ENCODE results near the gene TPSAB1.
"Not testable (repeated sequence)": the region's sequence is repeated elsewhere in the genome, so short reads cannot be mapped to it uniquely, and the experiment has no call there.

TPSAB1 gene

GRCh38 chr16:1255276-1256122 is 15.0 kb downstream of the TPSAB1 start, which contains the start of gene TPSD1:
Gene TPSD1, plus strand, starts transcription at chr16:1256069. Its CDS starts 212 bp downstream, at chr16:1256281.
- H3K4me1 ChIP-seq (ENCODE audit: control insufficient read depth, insufficient read depth, low read length, unreplicated experiment); H3K4me3 ChIP-seq (ENCODE audit: low read depth, low read length); H3K79me2 ChIP-seq (ENCODE audit: control insufficient read depth, insufficient read depth, low read length, unreplicated experiment); H3K27ac ChIP-seq (ENCODE audit: low read depth, low read length); H3K36me3 ChIP-seq (ENCODE audit: insufficient read depth, low read length); H2AFZ ChIP-seq (ENCODE audit: low read length, unreplicated experiment): not testable (repeated sequence)
- H3K27me3 ChIP-seq (ENCODE audit: insufficient read depth, low read length), result peaks cover 18% of the 10 kb centered on the region

GRCh38 chr16:1256296-1256873 is 15.9 kb downstream of the TPSAB1 start:
- H3K4me3 ChIP-seq (ENCODE audit: low read depth, low read length); H3K36me3 ChIP-seq (ENCODE audit: insufficient read depth, low read length); H3K79me2 ChIP-seq (ENCODE audit: control insufficient read depth, insufficient read depth, low read length, unreplicated experiment); H3K4me1 ChIP-seq (ENCODE audit: control insufficient read depth, insufficient read depth, low read length, unreplicated experiment); H3K27ac ChIP-seq (ENCODE audit: low read depth, low read length); H2AFZ ChIP-seq (ENCODE audit: low read length, unreplicated experiment): not testable (repeated sequence)
- H3K27me3 ChIP-seq (ENCODE audit: insufficient read depth, low read length), result peaks cover 27% of the 10 kb centered on the region

- H3K36me3 ChIP-seq (ENCODE audit: insufficient read depth, low read length), result no peaks in the 10 kb centered on the region
- no peak overlapping the region for H2AFZ ChIP-seq (ENCODE audit: low read length, unreplicated experiment)
- H3K27ac ChIP-seq (ENCODE audit: low read depth, low read length), result no peak overlapping the region
- H3K4me3 ChIP-seq (ENCODE audit: low read depth, low read length), result no peak overlapping the region
- peaks cover 32% of the 10 kb centered on the region for H3K27me3 ChIP-seq (ENCODE audit: insufficient read depth, low read length)
- no peaks in the 10 kb centered on the region for H3K4me1 ChIP-seq (ENCODE audit: control insufficient read depth, insufficient read depth, low read length, unreplicated experiment)
- no peaks in the 10 kb centered on the region for H3K79me2 ChIP-seq (ENCODE audit: control insufficient read depth, insufficient read depth, low read length, unreplicated experiment)
Measured at GRCh38 chr16:1256874-1257322, 16.4 kb downstream of the TPSAB1 start.

GRCh38 chr16:1257561-1258224 is 17.2 kb downstream of the TPSAB1 start:
- Histone ChIP-seq H3K27ac (ENCODE audit: low read depth, low read length) (no peak overlapping the region), H3K27me3 (ENCODE audit: insufficient read depth, low read length) (peaks cover 40% of the 10 kb centered on the region), H2AFZ (ENCODE audit: low read length, unreplicated experiment) (no peak overlapping the region), H3K36me3 (ENCODE audit: insufficient read depth, low read length) (no peaks in the 10 kb centered on the region), H3K4me1 (ENCODE audit: control insufficient read depth, insufficient read depth, low read length, unreplicated experiment) (no peaks in the 10 kb centered on the region), H3K79me2 (ENCODE audit: control insufficient read depth, insufficient read depth, low read length, unreplicated experiment) (no peaks in the 10 kb centered on the region), H3K4me3 (ENCODE audit: low read depth, low read length) (no peak overlapping the region)

- Histone ChIP-seq H2AFZ (ENCODE audit: low read length, unreplicated experiment) (no peak overlapping the region), H3K79me2 (ENCODE audit: control insufficient read depth, insufficient read depth, low read length, unreplicated experiment) (no peaks in the 10 kb centered on the region), H3K27me3 (ENCODE audit: insufficient read depth, low read length) (peaks cover 45% of the 10 kb centered on the region), H3K27ac (ENCODE audit: low read depth, low read length) (no peak overlapping the region), H3K4me1 (ENCODE audit: control insufficient read depth, insufficient read depth, low read length, unreplicated experiment) (no peaks in the 10 kb centered on the region), H3K4me3 (ENCODE audit: low read depth, low read length) (no peak overlapping the region), H3K36me3 (ENCODE audit: insufficient read depth, low read length) (no peaks in the 10 kb centered on the region)
Measured at GRCh38 chr16:1258225-1258600, 17.7 kb downstream of the TPSAB1 start.

DNA sequence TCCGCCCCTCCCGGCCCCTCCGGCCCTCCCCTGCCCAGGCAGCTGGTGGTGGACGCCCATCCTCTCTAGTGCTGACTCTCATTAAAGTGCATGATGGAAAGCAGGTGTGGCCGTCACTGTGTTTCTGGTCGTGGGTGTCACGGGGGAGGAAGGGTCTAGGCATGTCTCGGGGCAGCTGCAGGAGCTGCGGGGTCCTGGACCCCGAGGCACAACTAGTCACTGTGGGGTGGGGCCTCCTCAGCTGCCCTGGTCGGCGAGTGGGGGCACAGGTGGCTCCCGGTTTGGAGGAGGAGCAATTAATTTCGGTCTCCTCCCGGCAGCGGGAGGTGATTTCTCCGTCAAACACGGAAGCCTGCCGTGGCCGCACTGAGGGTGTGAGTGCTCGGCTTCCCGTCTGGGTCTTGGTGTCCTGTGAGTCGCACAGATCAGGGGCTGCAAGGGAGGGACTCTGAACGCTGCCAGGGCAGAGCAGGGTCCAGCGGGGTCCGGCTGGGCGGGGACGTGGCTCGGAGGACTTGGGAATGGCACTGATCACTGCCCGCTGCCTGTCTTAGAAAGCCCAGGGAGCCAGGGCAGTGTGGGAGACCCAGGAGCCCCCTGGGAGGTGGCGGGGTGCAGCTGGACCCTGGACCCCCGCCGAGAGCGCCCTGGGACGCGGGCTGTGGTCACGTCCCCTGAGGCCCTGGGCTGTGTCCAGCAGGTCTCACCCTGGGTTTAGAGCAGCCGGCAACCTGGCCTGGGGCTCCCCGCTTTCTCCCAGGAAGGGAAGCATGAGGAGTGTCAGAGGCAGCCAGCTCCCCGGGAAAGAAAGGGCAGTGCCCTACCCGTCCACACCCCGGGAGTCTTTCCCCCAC is 18.6 kb downstream of the TPSAB1 start:
- Histone ChIP-seq H3K27ac (ENCODE audit: low read depth, low read length) (no peak overlapping the region), H3K36me3 (ENCODE audit: insufficient read depth, low read length) (no peaks in the 10 kb centered on the region), H3K27me3 (ENCODE audit: insufficient read depth, low read length) (peaks cover 50% of the 10 kb centered on the region), H3K4me3 (ENCODE audit: low read depth, low read length) (no peak overlapping the region), H3K4me1 (ENCODE audit: control insufficient read depth, insufficient read depth, low read length, unreplicated experiment) (no peaks in the 10 kb centered on the region), H2AFZ (ENCODE audit: low read length, unreplicated experiment) (no peak overlapping the region), H3K79me2 (ENCODE audit: control insufficient read depth, insufficient read depth, low read length, unreplicated experiment) (no peaks in the 10 kb centered on the region)

DNA sequence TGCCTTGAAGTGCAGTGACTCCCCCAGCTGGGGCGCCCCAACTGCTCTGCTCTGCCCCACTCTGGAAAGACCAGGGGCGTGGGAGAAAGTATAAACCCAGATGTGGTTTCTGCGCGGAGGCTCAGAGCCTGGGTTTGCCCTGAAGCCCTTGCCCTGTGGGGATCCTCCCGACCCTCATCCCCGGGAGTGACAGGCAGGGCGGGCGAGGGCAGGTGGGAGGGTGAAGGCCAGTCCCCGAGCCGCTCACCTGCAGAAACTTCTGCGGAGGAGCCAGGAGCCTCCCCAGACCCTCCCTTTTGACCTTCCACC is 19.2 kb downstream of the TPSAB1 start:
- no peak overlapping the region for H3K27ac ChIP-seq (ENCODE audit: low read depth, low read length)
- no peak overlapping the region for H3K4me3 ChIP-seq (ENCODE audit: low read depth, low read length)
- no peaks in the 10 kb centered on the region for H3K4me1 ChIP-seq (ENCODE audit: control insufficient read depth, insufficient read depth, low read length, unreplicated experiment)
- no peaks in the 10 kb centered on the region for H3K36me3 ChIP-seq (ENCODE audit: insufficient read depth, low read length)
- no peak overlapping the region for H2AFZ ChIP-seq (ENCODE audit: low read length, unreplicated experiment)
- H3K79me2 ChIP-seq (ENCODE audit: control insufficient read depth, insufficient read depth, low read length, unreplicated experiment), result no peaks in the 10 kb centered on the region
- peaks cover 50% of the 10 kb centered on the region for H3K27me3 ChIP-seq (ENCODE audit: insufficient read depth, low read length)

- Histone ChIP-seq H3K27ac (ENCODE audit: low read depth, low read length) (no peak overlapping the region), H3K27me3 (ENCODE audit: insufficient read depth, low read length) (peaks cover 50% of the 10 kb centered on the region), H2AFZ (ENCODE audit: low read length, unreplicated experiment) (no peak overlapping the region), H3K79me2 (ENCODE audit: control insufficient read depth, insufficient read depth, low read length, unreplicated experiment) (no peaks in the 10 kb centered on the region), H3K4me3 (ENCODE audit: low read depth, low read length) (no peak overlapping the region), H3K4me1 (ENCODE audit: control insufficient read depth, insufficient read depth, low read length, unreplicated experiment) (no peaks in the 10 kb centered on the region), H3K36me3 (ENCODE audit: insufficient read depth, low read length) (no peaks in the 10 kb centered on the region)
Measured at GRCh38 chr16:1260101-1260680, 19.7 kb downstream of the TPSAB1 start.

DNA sequence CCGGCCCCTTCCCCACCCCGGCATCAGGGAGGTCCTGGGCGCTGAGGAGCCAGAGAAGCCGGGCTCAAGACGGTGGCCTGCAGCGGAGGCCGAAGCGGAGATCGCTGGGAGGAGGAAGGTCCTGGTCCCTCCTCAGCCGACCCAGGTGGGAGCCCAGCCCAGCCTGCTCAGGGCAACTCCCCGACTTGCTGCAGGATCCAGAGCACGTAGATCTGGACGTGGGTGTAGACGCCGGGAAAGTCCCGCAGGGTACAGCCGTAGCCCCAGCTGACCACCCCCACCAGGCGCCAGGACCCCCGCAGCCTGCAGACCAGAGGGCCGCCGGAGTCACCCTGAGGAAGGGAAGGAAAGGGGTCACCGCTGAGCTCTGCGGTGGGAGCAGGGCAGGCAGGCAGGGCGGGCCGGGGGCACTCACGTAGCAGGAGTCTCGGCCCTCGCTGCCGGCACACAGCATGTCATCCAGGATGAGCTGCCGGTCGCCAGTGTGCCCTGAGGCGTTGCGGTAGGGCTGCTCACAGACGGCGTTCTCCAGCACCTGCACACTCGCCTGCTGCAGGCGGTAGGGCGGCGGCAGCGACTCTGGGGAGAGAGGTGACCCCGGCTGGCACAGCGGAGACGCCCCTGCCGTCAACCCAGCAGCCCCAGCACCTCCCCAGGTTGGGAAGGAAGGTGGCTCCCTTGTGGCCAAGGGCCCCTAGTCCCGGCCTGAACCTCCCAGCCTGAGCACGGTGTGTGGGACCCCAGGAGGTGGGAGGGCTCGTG is 20.8 kb downstream of the TPSAB1 start:
- no peaks in the 10 kb centered on the region for H3K4me1 ChIP-seq (ENCODE audit: control insufficient read depth, insufficient read depth, low read length, unreplicated experiment)
- no peak overlapping the region for H3K27ac ChIP-seq (ENCODE audit: low read depth, low read length)
- H2AFZ ChIP-seq (ENCODE audit: low read length, unreplicated experiment), result no peak overlapping the region
- H3K27me3 ChIP-seq (ENCODE audit: insufficient read depth, low read length), result peaks cover 50% of the 10 kb centered on the region
- no peaks in the 10 kb centered on the region for H3K36me3 ChIP-seq (ENCODE audit: insufficient read depth, low read length)
- H3K4me3 ChIP-seq (ENCODE audit: low read depth, low read length), result no peak overlapping the region
- no peaks in the 10 kb centered on the region for H3K79me2 ChIP-seq (ENCODE audit: control insufficient read depth, insufficient read depth, low read length, unreplicated experiment)
